NCI-H2029 (cell line): ENCODE measurements around the gene OR10H3.
"Not testable (repeated sequence)": the region's sequence is repeated elsewhere in the genome, so short reads cannot be mapped to it uniquely, and the experiment has no call there.

Source experiments
- DNase-seq: peaks from one replicate; lab custom pipeline; 2025; lab: John Stamatoyannopoulos, UW

Gene OR10H3

DNA sequence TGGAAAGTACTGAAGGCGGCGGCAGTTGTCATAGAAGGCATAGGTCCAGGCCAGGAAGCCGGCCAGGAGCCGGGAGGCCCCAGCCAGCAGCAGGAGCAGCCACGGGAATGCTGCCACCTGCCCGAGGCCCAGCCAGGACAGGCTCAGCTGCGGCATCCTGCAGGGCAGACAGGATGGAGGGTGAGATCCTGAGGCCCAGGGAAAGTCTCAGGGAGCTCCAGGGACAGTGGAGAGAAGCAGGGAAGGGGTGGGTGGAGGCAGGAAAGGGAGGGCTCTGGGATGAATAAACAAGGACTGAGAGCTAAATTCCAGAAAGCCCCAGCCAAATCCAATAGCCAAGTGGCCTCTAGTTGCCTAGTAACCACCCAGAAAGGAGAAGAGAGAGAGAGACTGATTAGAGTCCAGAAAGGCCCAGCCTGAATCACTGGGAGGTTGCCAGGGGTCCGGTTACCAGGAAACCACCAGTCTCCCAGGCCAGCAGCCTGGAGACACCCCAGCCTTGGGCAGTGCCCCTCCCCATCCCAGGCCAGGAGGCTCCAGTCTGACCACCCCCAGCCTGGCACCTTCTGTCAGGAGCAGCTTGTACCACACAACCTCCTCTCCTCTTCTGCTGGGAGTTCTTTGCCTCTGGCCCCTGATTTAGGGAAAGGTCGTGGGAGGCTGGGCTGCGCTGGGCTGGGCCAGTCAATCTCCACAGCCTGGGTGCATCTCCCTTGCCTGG is 42.1 kb downstream of the OR10H3 start:
- peak; percentile 93 for DNase-seq

DNA sequence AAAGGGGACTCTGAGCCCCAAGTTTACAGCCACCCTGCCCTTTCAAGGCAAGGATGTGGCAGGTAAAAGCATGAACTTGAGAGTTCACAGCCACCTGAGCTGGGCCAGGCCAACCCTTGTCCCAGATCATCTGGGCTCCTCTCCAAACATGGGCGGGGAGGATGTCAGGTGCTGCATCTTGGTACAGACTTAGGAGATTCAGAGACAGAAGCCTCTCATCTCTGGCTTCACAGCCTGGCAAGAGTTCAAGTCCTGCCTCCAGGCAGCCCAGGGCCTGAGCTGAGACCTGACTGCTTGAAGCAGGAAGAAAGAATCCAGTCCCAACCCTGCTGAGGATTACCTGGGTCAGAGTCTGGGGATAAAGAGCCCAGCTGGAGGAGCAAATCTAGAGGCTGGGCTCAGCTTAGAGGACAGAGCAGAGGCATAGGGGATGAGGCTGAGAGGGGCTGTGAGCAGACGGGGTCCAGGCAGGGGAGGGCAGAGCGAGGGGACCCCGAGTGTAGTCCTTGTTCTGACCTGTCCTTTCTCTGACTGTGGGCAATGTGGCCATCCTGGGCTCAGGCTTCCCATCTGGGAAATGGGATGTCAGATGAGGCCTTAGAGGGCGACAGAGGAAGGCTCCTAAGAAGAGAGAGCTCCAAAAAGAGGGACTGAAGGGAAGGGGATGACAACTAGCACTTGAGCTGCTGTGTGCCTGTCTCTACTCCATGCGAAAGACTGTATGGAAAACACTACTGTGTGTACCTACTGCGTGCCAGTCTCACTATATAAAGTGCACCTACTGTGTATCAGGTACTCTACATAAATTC is 43.0 kb downstream of the OR10H3 start:
- no peak for DNase-seq

DNA sequence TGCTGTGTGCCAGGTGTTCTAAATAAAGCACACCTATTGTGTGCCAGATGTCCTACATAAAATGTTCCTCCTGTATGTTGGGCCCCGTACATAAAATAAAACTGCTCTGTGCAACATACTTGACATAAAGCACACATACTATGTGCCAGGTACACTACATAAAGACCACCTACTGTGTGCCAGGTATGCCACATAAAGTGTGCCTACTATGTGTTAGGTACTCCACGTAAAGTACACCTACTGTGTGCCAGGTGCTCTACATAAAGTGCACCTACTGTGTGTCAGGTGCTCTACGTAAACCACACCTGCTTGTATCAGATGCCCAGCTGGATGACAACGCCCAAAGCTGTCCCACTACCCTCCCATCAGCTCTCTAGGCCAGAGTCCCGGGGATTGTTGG is 43.9 kb downstream of the OR10H3 start:
- DNase-seq = no peak

- DNase-seq = no peak
Measured at GRCh38 chr19:15782211-15782610, 44.4 kb downstream of the OR10H3 start.

DNA sequence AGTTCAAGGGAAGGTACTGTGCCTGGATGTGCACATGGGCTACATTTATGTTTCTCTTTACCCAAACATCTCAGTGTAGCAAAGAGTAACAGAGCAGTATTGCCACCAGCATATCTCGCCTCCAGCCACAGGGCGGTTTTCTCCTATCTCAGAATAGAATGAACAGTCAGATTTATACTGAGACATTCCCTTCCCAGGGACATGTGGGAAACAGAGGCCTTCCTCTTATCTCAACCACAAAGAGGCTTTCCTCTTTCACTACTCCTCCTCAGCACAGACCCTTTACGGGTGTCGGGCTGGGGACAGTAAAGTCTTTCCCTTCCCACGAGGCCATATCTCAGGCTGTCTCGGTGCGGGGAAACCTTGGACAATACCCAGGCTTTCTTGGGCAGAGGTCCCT is 45.1 kb downstream of the OR10H3 start:
- DNase-seq = not testable (repeated sequence)

- DNase-seq = no peak
Measured at GRCh38 chr19:15787611-15788155, 49.9 kb downstream of the OR10H3 start, which contains the start of gene OR10H5. Gene OR10H5 (plus strand): TSS chr19:15787661. CDS start chr19:15794049, 6,388 bp downstream.

DNA sequence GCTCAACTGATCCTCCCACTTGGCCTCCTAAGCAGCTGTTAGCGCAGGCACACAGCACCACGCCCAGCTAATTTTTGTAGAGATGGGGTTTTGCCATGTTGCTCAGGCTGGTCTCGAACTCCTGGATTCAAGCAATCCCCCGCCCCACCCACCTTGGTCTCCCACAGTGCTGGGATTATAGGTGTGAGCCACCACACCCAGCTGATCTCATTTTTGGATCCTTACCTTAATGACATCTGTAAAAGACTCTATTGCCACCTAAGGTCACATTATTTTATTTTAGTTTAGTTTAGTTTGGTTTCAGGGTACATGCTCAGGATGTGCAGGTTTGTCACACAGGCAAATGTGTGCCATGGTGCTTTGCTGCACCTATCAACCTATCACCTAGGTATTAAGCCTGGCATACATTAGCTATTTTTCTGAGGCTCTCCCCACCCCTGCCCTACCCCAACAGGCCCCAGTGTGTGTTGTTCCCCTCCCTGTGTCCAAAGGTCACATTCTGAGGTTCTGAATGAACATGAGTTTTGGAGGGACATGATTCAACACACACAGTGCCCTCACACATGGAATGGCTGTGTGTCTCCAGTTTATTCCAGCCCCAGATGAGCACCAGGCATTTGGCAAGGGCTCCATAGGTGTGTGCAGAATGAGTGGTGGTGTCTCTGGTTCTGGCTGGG is 50.9 kb downstream of the OR10H3 start:
- DNase-seq = no peak

DNA sequence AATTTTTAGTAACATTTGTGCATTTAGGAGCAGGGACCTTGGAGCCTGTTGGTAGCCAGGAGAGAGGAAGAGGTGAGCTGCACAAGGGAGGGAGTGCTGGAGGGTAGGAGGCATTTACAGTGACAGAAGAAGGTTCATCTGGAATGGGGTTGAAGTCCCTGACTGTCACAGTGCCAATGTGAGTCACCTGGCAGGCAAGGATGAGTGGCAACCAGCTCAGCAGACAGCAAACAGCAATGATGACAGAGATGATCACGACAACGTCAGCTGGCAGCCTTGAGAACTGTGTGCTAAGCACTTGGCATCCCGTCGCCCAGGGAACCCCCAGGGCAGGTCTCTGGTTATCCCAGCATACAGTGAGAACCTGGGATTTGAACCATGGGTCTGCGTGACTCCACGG is 52.3 kb downstream of the OR10H3 start:
- DNase-seq = peak; percentile 88
